T-helper 2 cell (primary cell): ENCODE results near the gene LEMD2.

Experiments
- DNase-seq, 5 experiments: peaks; one replicate each; pipeline versions ENCODE4 v3.0.0 to v3.0.0-alpha.2; 2012 to 2022

The LEMD2 gene

DNA sequence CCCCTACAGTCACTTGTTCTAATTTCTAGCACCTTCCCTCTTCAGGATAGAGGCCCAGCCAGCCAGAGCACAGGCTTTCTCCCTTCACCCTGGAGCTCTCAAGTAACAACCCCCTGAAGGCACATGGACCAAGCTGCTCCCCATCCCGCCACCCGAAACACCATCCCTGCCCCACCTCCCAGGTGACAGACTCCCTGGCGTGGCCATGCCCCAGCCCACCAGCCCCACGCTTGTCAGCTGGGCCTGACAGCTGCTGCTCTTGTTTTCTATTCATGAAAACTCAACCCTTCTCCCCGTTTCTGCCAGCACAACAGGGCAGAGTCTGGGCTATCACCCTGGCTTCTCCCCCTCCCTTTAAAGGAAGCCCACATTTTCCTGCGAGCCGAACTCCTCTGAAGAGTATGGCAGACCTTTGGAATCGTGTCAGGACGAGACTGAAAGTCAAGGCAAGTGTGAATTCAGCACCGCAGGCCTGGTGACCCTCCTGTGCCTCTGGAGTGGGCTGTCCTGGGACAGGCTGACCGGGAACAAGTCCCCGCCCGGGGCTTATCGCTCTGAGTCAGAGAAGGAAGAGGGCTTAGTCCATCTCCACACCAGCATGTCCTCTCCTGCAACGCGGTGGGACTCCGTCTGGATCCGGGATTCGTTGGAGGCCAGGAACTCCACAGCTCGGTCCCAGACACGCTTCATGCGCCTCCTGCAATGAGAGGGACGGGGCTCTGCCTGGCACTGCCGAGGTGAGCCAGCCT lies 16.7 kb downstream of the LEMD2 start:
- DNase-seq = no peak

DNA sequence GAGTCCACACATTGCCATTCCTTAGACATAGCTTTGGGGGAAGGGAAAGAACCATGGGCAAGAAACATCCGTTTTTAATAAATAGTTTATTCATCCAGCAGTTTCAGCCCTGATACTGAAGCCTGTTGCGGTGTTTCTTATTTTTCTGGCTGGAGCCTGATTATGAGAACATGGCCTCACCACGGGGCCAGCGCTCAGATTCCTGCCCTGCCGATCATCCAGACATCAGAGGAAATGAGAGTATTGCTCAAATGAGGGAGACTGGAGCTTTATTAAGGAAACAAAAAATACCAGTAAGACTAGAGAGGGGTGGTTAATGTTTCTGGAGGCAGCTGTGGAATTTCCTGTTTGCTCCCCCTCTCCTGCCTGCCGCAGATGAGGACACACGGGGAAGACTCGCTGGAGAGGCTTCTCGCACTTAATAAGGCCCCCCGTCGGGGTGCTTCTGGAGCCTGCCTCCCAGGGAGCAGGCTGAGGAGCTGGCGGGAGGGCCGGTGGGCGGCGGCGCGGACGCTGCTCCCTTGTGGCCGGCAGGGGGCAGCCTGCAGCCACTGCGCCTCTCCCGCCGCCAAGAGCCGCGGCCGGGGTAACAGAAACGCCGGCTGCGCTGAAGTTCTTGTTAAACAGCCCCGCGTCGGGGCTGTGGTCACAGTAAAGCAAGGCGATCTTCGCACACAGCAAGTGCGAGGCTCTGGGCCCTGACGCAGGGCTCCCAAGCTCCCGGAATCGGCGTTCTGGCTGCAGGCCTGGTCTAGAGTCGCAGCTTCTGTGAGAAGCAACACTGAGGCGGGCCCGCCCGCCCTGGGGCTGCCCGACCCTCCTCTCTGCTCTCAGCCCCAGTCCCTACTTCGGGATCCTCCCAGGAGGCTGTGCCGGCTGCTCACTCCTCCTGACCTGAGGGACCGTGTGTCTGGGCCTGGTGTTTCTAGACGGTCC lies 17.5 kb downstream of the LEMD2 start:
- DNase-seq = peak; percentile 32 to 74 (median 50)

DNA sequence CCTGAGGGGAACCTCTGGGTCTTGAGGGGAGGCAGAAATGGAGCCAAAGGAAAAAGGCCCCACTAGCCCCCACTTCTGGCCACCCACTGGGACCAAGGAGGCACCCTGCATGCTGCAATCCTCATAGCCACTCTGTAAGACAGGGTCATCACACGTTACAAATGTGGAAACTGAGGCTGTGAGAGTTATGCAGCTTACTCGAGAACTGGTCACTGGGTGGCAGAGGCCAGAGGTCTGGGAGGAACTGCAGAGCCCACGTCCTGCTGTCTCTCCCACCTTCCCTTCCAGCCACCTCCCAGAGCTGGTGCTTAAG lies 18.1 kb downstream of the LEMD2 start:
- no peak for DNase-seq

DNA sequence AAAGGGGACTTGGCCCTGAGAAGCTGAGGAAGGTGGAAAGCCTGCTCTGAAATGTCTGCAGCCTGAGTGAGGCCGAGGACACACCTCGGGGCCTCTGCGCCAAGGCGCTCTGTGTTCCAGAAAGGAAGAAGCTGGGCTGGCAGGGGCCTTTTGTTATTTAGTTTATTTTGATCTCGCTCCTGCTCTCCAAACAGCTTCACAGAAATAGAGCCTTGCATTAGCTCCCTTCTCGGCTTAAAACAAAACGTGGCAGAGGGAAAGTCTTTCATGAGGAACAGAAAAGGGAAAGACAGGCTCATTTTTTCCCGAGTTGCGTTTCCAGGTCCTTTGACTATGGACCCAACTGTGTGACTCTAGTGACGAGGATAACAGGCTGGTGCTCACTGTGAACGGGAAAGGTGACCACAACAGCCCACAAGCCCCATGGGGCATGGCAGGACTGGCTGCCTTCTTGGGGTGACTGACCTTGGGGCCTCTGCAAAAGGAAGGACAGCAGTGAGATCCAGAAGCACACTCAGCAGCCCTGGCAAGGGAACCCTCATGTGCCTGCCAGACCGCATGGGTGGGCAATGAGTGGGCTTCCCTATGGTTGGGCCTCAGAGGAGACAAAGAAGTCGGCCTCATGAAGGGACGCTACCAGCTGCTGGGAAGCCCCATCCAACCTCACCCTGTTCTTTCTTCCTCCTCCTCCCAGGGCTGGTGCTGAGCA lies 18.7 kb downstream of the LEMD2 start:
- no peak for DNase-seq

DNA sequence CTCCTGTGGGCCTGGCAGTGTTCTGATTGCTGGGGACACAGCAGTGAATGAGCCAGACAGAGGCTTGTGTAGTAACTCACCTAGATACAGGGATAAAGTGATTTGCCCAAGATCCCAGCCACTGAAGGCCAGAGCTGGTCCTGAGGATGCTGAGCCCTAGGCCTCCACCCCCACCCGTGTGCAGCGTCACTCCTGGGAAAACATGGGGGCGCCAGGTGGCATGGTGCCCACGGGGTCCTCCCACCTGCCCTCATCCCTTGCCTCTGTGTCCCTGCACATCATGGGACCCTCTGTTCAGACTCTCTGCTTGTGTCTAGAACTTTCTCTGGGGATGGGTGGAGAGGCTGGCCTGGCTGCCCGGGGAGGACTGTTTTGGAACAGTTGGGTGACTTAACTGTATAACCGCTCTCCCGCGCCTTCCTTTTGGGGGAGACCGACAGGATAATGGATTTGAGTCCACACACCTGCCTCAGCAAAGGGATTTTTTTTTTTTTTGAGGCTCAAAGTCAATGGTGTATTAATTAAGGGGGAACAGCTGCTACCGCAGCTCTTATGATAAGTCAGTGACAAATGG lies 19.6 kb downstream of the LEMD2 start:
- DNase-seq = no peak

DNA sequence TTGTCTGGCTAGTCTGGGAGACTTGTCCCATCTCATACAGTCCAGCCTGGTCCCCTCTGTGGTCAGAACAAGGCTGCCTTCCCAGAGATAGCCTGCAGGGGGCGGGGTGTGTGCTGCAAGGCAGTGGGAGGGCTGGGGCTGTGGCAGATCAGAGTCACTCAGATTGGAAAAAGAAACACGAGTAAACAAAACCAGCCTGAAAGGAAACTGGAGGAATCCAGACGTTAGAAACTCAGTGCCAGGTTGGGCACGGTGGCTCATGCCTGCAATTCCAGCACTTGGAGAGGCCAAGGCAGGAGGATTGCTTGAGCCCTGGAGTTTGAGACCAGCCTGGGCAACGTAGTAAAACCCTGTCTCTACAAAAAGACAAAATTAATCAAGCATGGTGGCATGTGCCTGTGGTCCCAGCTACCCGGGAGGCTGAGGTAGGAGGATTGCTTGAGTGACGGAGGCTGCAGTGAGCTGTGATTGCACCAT lies 20.2 kb downstream of the LEMD2 start:
- DNase-seq = peak; percentile 34 to 69 (median 57)

DNA sequence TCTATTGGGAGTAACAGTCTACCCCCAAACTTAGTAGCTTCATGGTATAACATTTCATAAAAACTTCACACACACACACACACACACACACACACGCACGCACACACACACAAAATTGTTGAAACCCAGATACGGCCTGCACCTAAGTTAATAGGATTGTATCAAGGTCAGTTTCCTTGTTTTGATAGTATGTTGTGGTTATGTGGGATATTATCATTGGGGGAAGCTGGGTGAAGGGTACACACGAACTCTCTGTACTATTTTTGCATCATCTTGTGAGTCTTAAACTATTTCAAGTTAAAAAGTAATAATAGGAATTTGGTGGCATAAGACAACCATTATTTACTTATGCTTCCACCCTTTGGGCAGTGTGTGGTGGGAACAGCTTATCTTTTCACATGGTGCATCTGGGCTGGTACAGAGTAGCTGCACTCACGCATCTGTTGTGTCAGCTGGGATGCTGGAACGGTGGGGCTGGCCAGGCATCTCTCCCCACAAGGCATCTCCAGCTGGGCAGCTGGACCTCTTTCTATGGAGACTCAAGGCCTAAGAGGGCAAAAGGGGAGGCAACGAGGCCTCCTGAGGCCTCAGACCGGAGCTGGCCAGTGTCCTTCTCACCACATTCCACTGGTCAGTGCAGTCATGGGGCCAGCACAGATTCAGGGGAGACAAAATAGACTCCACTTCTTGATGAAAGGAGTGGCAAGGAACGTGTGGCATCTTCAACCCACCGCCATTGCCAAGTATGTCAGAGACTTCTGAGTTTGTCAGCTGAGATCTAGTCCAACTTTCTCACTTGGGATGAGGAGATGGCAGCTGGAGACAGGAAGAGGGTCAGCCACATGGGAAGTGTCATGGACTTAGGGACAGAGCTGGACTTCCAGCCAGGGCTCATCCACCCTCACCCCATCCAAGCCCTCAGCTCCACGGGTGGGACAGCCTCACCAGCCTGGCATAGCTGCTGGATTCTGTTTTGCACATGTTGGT lies 21.7 kb downstream of the LEMD2 start:
- DNase-seq = no peak

DNA sequence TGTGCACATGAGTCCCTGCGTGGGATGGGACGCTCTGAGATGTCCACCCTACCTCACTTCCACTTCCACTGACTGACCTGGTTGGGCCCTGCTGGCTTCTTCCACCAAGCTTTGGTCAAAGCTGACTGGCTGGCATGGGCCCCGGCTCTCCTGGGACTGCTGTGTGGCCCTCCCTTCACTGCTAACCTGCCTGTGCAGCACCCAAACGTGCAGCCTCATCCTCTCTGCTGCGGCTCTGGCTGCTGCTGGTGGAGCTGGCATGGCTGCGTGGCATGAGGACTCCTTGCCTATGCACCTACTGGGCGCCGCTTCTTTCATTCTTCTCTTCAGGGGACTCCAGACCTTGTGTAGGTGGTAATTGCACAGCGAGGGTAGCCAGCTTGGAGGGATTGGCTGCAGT lies 23.6 kb downstream of the LEMD2 start:
- no peak for DNase-seq

DNA sequence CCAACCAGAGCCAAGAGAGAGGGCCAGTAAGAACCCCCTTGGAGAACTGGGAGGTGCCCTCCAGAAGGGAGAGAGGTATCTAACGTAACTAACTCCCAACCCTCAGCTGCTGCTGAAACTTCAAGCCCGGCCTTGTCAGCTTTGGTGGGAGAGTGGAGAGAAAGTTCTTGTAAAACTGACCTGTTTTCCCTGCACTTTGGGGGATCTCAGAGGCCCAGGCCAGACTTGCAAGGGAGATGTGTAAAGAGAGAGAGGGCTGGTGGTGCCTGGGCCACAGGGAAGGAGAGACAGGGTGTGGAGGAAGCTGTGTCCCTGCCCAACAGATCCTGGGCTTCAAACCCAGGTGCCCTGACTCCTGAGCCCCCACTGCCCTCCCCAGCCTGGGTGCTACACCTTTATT lies 24.9 kb downstream of the LEMD2 start:
- DNase-seq = no peak

DNA sequence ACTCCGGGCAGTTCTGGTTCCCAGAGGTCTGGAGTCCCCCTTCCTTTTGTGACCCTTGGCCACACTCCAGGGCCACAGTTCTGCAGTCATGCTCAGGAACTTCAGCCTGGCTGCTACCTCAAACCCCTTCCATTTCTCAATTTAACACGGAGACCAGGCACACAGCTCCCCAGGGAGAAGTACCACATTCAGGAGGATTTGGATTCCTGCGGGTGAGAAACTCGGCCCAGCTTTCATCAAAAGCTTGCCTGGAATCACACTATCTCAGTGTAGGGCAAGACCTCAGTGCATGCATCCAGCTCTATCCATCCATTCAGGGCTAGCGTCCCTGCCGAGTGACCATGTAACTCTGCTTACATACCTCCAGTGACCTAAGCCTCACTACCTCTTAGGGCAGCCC lies 25.4 kb downstream of the LEMD2 start:
- DNase-seq = no peak

DNA sequence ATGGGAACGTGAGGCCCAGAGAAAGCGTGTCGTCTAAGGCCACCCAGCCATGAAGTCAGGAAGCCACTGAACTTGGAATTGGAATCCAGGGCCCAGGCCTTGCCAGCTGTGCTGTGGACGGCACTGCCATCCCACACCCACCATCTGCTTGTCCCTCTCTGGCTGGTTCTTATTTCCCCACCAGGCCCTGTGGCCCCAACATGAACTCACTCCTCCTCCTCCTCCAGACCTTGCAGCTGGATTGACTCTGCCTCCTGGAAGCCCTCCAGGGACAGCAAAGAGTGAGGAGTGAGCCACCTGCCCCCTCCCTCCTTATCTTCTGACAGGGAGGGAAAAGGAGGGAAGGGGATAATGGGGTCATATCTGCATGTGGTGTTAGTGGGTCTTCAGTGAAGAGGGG lies 26.2 kb downstream of the LEMD2 start:
- no peak for DNase-seq

DNA sequence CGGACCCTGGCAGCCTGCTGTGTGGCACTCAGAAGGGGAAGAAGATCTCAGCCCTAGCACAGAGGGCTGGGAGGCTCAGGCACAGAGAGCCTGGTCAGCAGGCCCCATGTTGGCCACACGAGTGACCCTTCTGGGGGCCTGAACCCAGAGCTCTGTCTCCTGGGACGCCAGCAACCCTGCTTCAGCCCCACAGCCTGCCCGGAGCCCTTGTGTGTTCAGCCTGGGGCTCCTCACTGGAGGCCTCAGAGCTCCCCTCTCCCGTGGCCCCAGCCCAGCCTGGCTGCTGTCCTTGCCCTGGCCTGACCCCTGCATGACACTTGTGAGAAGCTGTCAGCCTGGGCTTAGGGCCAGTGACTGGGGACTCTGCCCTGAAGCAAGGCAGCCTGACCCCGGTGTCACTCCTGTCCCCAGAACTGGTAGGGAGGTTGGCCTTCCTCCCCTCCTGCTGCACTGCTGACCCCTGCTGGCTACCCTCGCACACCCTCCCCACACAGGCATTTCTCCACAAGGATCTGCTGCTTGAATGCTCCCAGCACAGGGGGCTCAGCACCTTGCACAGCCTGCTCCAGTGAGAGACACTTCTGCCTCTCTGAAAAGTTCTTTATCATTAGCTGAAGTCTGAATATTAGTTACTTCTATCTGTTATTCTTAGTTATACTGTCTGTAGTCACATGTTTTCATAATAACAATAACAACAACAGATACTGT lies 26.9 kb downstream of the LEMD2 start:
- DNase-seq = peak in 1 of 5 experiments; percentile 47

DNA sequence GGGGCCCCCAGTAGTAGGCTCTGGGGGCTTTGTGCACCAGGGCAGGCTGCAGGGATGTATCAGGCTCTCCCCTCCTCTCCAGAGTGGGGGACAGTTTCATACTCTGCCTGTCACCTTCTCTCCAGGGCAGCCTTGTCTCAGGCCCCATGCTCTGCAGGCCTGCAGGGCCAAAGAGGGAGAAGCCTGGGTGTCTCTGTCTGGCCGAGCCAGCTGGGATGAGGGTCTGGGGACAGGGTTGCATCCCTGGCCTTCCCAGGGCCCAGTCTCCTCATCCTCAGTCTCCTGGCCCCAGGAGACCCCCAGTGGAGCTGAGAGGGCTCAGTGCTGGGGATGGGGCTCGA lies 27.4 kb downstream of the LEMD2 start:
- DNase-seq = no peak

DNA sequence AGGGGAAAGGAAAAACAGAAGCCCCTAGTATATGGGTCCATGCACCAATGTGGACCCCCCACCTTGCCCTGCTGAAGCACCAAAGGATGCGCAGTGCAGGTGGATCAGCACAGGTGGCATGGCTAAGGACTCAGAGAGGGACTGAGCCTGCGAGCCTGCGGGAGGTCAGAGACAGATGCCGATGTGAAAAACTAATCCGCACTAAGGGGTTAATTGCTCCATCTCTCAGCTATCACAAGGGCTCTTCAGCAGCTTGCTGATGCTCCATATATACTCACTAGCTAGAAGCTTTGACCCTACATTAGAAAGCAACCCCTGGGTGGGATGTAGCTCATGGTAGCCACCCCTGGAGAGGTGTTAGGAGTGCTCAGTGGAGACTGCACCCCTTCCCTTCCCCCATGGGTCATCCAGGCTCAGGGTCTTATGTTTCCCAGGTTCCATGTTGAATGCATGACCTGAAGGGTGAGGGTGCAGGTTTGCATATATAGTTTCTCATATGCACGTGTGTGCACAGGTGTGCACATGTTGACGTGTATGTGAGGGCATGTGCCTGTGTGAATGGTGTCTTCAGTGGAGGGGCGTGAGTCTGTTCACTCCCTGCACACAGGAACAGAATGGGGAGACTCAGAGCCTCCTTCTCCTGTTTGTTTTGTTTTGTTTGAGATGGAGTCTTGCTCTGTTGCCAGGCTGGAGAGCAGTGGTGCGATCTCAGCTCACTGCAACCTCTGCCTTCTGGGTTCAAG lies 28.9 kb downstream of the LEMD2 start:
- no peak for DNase-seq

DNA sequence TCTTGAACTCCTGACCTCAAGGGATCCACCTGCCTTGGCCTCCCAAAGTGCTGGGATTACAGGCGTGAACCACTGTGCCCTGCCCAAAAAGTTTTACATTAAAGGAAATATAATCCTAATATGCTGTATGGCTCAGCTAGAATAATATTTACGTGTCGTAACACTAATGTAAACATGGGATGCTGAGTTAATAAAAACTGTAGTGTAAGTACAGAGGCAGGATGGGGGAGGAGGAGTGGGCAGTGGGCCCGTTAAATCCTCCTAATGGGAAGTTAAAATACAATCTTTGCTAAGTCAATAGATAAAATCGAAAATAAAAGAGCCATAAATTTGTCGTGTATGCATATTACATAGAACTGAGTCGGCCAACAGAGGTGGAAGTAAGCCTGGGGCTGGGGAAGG lies 30.1 kb downstream of the LEMD2 start:
- no peak for DNase-seq

DNA sequence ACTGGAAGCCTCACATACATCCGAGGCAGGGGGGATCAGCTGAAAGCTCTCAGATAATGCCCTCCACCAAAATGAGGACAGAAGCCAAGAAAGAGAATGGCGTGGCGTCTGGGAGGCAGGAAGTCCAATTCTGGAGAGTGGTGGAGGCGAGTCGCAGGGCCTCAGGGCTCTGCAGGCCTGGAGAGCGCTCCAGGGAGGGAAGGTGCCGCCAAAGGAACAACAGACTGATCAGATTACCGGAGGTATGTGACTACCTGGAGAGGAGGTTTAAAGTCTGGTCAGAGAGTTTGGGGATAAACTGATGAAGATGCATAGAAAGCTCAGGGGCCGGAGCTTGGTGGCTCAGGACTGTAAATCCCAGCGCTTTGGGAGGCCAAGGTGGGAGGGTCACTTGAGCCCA lies 31.0 kb downstream of the LEMD2 start:
- DNase-seq = no peak

DNA sequence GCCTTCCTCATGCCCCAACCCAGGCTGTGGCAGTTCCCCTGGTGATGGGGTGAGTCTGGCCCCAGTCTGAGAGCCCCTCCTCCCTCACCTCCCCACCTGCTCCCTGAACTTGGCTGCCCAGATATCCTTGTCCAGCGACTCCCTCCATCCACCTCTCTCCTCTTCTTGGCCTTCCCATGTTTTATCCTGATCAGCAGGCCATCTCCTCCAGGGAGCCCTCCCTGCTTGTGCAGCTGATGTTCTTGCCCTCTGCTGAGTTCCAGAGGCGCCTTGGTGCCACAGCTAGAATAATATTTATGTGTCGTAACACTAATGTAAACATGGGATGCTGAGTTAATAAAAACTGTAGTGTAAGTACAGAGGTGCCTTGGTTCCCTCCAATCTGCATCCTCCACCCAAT lies 31.8 kb downstream of the LEMD2 start:
- DNase-seq = no peak

DNA sequence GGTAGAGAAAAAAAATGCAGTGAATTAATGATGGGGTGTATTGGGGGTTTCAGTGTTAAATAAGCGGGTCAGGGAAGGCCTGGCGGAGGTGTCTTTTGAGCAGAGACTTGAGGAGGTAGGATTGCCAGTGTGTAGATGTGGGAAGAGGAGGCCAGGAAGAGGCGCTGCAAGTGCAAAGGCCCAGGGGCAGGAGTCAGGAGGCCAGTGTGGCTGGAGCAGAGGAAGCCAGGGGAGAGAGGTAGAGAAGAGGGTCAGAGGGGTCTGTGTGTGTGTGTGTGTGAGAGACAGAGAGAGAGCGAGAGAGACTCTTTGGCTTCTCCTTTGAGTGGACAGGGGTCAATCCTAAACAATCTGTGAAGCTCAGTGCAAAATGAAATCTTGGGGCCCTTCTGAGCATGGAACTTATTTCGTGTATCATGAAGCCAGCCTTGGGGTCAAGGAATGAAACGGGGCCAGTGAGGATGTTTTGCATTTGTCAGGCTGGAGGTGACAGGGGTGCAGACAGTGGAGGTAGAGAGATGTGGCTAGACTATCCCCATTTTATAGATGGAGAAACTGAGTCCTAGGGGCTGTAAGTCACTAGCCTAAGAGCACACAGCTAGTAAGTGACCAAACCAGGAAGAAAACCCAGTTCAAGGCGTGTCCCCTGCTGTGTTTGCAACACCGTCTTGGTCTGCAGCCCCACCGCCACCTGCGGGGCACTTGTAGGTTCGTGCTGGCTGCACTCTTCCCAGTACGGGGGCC lies 32.5 kb downstream of the LEMD2 start:
- no peak for DNase-seq

DNA sequence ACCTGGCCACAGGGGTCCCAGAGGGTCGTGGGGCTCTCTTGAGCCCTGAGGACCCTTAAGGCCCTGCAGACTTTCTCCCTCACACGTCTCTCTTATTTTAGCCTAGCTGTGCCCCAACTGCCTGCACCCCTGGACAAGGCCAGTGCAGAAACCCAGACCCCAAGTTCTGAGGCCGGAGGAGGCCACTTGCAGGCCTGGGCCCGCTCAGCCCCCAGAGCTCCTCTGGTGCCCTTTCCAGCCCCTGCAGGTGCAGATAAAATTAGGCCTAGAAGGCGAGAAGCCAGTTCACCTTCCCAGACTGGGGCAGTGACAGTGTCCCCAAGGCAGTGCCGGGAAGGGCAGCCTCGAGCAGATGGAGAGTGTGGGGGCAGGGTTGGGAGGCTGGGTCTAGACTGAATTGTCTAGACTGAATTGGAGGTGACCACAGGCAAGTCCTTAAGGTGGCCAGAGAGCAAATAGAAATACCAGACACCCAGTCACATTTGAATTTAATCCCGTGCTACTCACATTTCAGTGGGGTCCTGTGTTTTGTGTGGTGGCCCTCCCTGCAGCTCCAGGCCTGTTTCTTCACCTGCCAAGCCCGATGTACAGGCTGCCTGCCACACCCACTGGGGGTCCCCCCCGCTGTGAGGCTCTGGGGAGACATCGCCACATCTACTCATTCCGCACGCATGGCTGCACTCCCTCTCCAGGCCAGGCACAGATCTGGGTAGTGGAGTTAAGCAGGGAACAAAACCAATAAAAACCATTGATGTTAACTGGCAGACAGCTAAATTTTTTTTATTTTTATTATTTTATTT lies 33.7 kb downstream of the LEMD2 start:
- no peak for DNase-seq
